ENCODE data around the gene MAN1A2. TPM values are rescaled to one million over a fixed set of nuclear protein-coding genes. Genes with fewer than 3 reads are reported as not detected.
"Not testable (repeated sequence)": the region's sequence is repeated elsewhere in the genome, so short reads cannot be mapped to it uniquely, and the experiment has no call there.

Gene MAN1A2
- total and polyA plus RNA-seq, 2 experiments from 2014 or later, result 20.6 to 30.0 TPM

- peak; percentile 68 to 78 for DNase-seq (ENCODE audit: low read depth in 1 of 2, low spot score in 1 of 2)
- H3K36me3 ChIP-seq, result no peaks in the 10 kb centered on the region
- peaks cover 24% of the 10 kb centered on the region for H3K4me1 ChIP-seq (ENCODE audit: low read depth)
- peaks cover 9% of the 10 kb centered on the region for H3K27me3 ChIP-seq
- H3K9me3 ChIP-seq (ENCODE audit: low read depth), result no peaks in the 10 kb centered on the region
- TF ChIP-seq CTCF (IDR thresholded peaks at IDR 0.05; ENCODE audit: low read depth, low read length), result no peak
- H3K4me3 ChIP-seq, result no peak overlapping the region
- peak overlapping the region; percentile 40 for H3K27ac ChIP-seq
Observed at GRCh38 chr1:117339866-117340700, 27.2 kb upstream of the MAN1A2 start.

- Histone ChIP-seq H3K27ac (no peak overlapping the region), H3K4me1 (ENCODE audit: low read depth) (peaks cover 27% of the 10 kb centered on the region), H3K4me3 (no peak overlapping the region), H3K9me3 (ENCODE audit: low read depth) (no peaks in the 10 kb centered on the region), H3K36me3 (no peaks in the 10 kb centered on the region), H3K27me3 (peaks cover 9% of the 10 kb centered on the region)
- TF ChIP-seq CTCF (IDR thresholded peaks at IDR 0.05; ENCODE audit: low read depth, low read length), result no peak
- no peak for DNase-seq (ENCODE audit: low read depth in 1 of 2, low spot score in 1 of 2)
Observed at GRCh38 chr1:117341123-117341522, 26.1 kb upstream of the MAN1A2 start.

GRCh38 chr1:117342397-117342796, 24.9 kb upstream of the MAN1A2 start:
- H3K4me1 ChIP-seq (ENCODE audit: low read depth), result peaks cover 27% of the 10 kb centered on the region
- H3K27me3 ChIP-seq, result peaks cover 21% of the 10 kb centered on the region
- TF ChIP-seq CTCF (IDR thresholded peaks at IDR 0.05; ENCODE audit: low read depth, low read length), result no peak
- H3K4me3 ChIP-seq, result no peak overlapping the region
- H3K36me3 ChIP-seq, result no peaks in the 10 kb centered on the region
- no peak overlapping the region for H3K27ac ChIP-seq
- DNase-seq (ENCODE audit: low read depth in 1 of 2, low spot score in 1 of 2), result no peak
- H3K9me3 ChIP-seq (ENCODE audit: low read depth), result no peaks in the 10 kb centered on the region

- no peak for TF ChIP-seq CTCF (IDR thresholded peaks at IDR 0.05; ENCODE audit: low read depth, low read length)
- Histone ChIP-seq H3K27me3 (peaks cover 32% of the 10 kb centered on the region), H3K27ac (no peak overlapping the region), H3K9me3 (ENCODE audit: low read depth) (no peaks in the 10 kb centered on the region), H3K36me3 (no peaks in the 10 kb centered on the region), H3K4me1 (ENCODE audit: low read depth) (peaks cover 16% of the 10 kb centered on the region), H3K4me3 (no peak overlapping the region)
- DNase-seq (ENCODE audit: low read depth in 1 of 2, low spot score in 1 of 2), result peak in 1 of 2 donors; percentile 41
Observed at GRCh38 chr1:117346206-117346928, 20.9 kb upstream of the MAN1A2 start.

GRCh38 chr1:117347907-117348306, 19.3 kb upstream of the MAN1A2 start:
- H3K27me3 ChIP-seq, result peaks cover 24% of the 10 kb centered on the region
- H3K4me1 ChIP-seq (ENCODE audit: low read depth), result peaks cover 16% of the 10 kb centered on the region
- H3K27ac ChIP-seq, result no peak overlapping the region
- no peak for TF ChIP-seq CTCF (IDR thresholded peaks at IDR 0.05; ENCODE audit: low read depth, low read length)
- no peak for DNase-seq (ENCODE audit: low read depth in 1 of 2, low spot score in 1 of 2)
- no peak overlapping the region for H3K4me3 ChIP-seq
- no peaks in the 10 kb centered on the region for H3K36me3 ChIP-seq
- H3K9me3 ChIP-seq (ENCODE audit: low read depth), result no peaks in the 10 kb centered on the region

- not testable (repeated sequence) for H3K4me3 ChIP-seq; H3K27me3 ChIP-seq; H3K9me3 ChIP-seq (ENCODE audit: low read depth)
Observed at GRCh38 chr1:117352695-117353094, 14.6 kb upstream of the MAN1A2 start.

GRCh38 chr1:117357833-117358603, 9.2 kb upstream of the MAN1A2 start:
- H3K27me3 ChIP-seq; H3K4me3 ChIP-seq; H3K36me3 ChIP-seq; H3K9me3 ChIP-seq (ENCODE audit: low read depth); H3K4me1 ChIP-seq (ENCODE audit: low read depth); H3K27ac ChIP-seq; DNase-seq (ENCODE audit: low read depth in 1 of 2, low spot score in 1 of 2): not testable (repeated sequence)

More at GRCh38 chr1:117352695-117353094, 14.6 kb upstream of the MAN1A2 start:
- not testable (repeated sequence) for DNase-seq (ENCODE audit: low read depth in 1 of 2, low spot score in 1 of 2); H3K27ac ChIP-seq; H3K4me1 ChIP-seq (ENCODE audit: low read depth); H3K36me3 ChIP-seq

- not testable (repeated sequence) for H3K4me1 ChIP-seq (ENCODE audit: low read depth); H3K27me3 ChIP-seq; H3K27ac ChIP-seq; H3K4me3 ChIP-seq; H3K9me3 ChIP-seq (ENCODE audit: low read depth); DNase-seq (ENCODE audit: low read depth in 1 of 2, low spot score in 1 of 2); H3K36me3 ChIP-seq
Observed at GRCh38 chr1:117358604-117358887, 8.7 kb upstream of the MAN1A2 start.

All from cardiac muscle cell (in vitro differentiated cells and primary cell).